Gastrocnemius medialis (tissue), 4 donors: ENCODE data around the gene ABCA6.

Experiments used
- CTCF ChIP-seq, 5 experiments: fragments of 450-650 bp in 3 of 5; fragments of 200-600 bp in 2 of 5; sonication (generic) in 2 of 5; IDR thresholded peaks in 4 of 5; conservative IDR thresholded peaks in 1 of 5; 1 replicate in 4 of 5; 2 replicates in 1 of 5; pipeline ENCODE4 v1.5.1; 2016 to 2019; ENCODE audit warnings: antibody characterized with exemption in 5 of 5, mild to moderate bottlenecking in 3 of 5, moderate library complexity in 3 of 5
- POLR2A ChIP-seq, 2 donors: fragments of 450-650 bp; IDR thresholded peaks; one replicate each; pipeline ENCODE4 v1.6.1; 2017; ENCODE audit warnings: antibody characterized with exemption in 2 of 2, mild to moderate bottlenecking in 2 of 2, moderate library complexity in 2 of 2

- no peak for TF ChIP-seq CTCF (IDR thresholded peaks at IDR 0.05 in 4 of 5, conservative IDR thresholded peaks at IDR 0.05 in 1 of 5)
- no peak for TF ChIP-seq POLR2A (IDR thresholded peaks at IDR 0.05)
Measured at GRCh38 chr17:69059458-69060175, 82.1 kb downstream of the ABCA6 start.
